IMR-90 (cell line): ENCODE results near the gene PHF21B. TPM values are rescaled to one million over a fixed set of nuclear protein-coding genes. Genes with fewer than 3 reads are reported as not detected.

ENCODE experiments used
- ATAC-seq: fragments of 200-7000 bp; cut with Tn5 transposase; 2 replicates; pipeline ENCODE4 v1.9.1; 2020; ENCODE audit warnings: low read depth, mild to moderate bottlenecking, moderate library complexity
- BruUV-seq: library from RNA; stranded (reverse); fragments of 400-500 nt; replicated peaks from 2 replicates; lab custom pipeline; 2021; lab: Mats Ljungman, UMichigan
- CTCF ChIA-PET: fragments of 300-600 bp; formaldehyde crosslinking; extraction: SDS; loops from one replicate; lab custom pipeline; 2021; ENCODE audit warnings: antibody characterized with exemption; lab: Yijun Ruan, JAX
- POLR2A ChIA-PET: fragments of 300-600 bp; sonication (Branson Sonifier 250); formaldehyde crosslinking; loops from one replicate; lab custom pipeline; 2022; ENCODE audit warnings: antibody characterized with exemption; ENCODE audit not compliant: unreplicated experiment; lab: Charles Lee
- DNase-seq: peaks from one replicate; pipeline ENCODE4 v3.0.0; 2013
- H2AFZ ChIP-seq: replicated peaks from 2 replicates; pipeline ENCODE3; 2013; ENCODE audit warnings: low read length, mild to moderate bottlenecking; ENCODE audit not compliant: poor library complexity
- H2AK5ac ChIP-seq: 2 replicates; pipeline ENCODE4 v1.6.1; 2013; ENCODE audit warnings: low read depth, low read length, inconsistent platforms
- H2AK9ac ChIP-seq: replicated peaks from 2 replicates; pipeline ENCODE3; 2013; ENCODE audit warnings: mild to moderate bottlenecking, low read depth, low read length, moderate library complexity; ENCODE audit not compliant: poor library complexity
- H2BK120ac ChIP-seq: 2 replicates; pipeline ENCODE4 v1.6.1; 2013; ENCODE audit warnings: low read depth, low read length, inconsistent platforms
- H2BK15ac ChIP-seq: 3 replicates; pipeline ENCODE4 v1.6.1; 2013; ENCODE audit warnings: low read depth, low read length, inconsistent platforms
- H2BK20ac ChIP-seq: 2 replicates; pipeline ENCODE4 v1.6.1; 2013; ENCODE audit warnings: low read depth, mild to moderate bottlenecking, inconsistent platforms, low read length, moderate library complexity
- H2BK5ac ChIP-seq: 2 replicates; pipeline ENCODE4 v1.6.1; 2013; ENCODE audit warnings: mild to moderate bottlenecking, low read depth, low read length, inconsistent platforms; ENCODE audit not compliant: poor library complexity, severe bottlenecking
- H3K14ac ChIP-seq: replicated peaks from 2 replicates; pipeline ENCODE4 v1.6.1; 2013; ENCODE audit warnings: low read depth, low read length, inconsistent platforms
- H3K18ac ChIP-seq: 2 replicates; pipeline ENCODE4 v1.6.1; 2013; ENCODE audit warnings: low read depth, low read length, control low read depth
- H3K23ac ChIP-seq: 2 replicates; pipeline ENCODE4 v1.6.1; 2013; ENCODE audit warnings: low read depth, low read length, inconsistent platforms
- H3K27ac ChIP-seq: 2 replicates; pipeline ENCODE4 v1.5.1; 2013; ENCODE audit warnings: mild to moderate bottlenecking, control low read depth, low read length; ENCODE audit not compliant: insufficient read depth
- H3K27me3 ChIP-seq: 2 replicates; pipeline ENCODE4 v1.6.1; 2013; ENCODE audit warnings: low read length; ENCODE audit not compliant: control insufficient read depth, insufficient read depth
- H3K36me3 ChIP-seq: 2 replicates; pipeline ENCODE4 v1.6.1; 2013; ENCODE audit warnings: low read length, mixed read lengths; ENCODE audit not compliant: control insufficient read depth, insufficient read depth
- H3K4ac ChIP-seq: 2 replicates; pipeline ENCODE4 v1.6.1; 2013; ENCODE audit warnings: low read depth, low read length, inconsistent platforms
- H3K4me1 ChIP-seq: 2 replicates; pipeline ENCODE4 v1.6.1; 2013; ENCODE audit warnings: low read length, mixed read lengths; ENCODE audit not compliant: control insufficient read depth, insufficient read depth
- H3K4me2 ChIP-seq: 2 replicates; pipeline ENCODE4 v1.6.1; 2013; ENCODE audit warnings: low read depth, mild to moderate bottlenecking, control low read depth, low read length, moderate library complexity
- H3K4me3 ChIP-seq: 2 replicates; pipeline ENCODE4 v1.5.1; 2013; ENCODE audit warnings: low read depth, mild to moderate bottlenecking, control low read depth, low read length, moderate library complexity; ENCODE audit not compliant: insufficient read depth
- H3K56ac ChIP-seq: 2 replicates; pipeline ENCODE4 v1.6.1; 2013; ENCODE audit warnings: low read length, inconsistent platforms; ENCODE audit not compliant: insufficient read depth; ENCODE audit errors: extremely low read depth
- H3K79me1 ChIP-seq, 2 experiments: 2 replicates each; pipeline ENCODE4 v1.6.1; 2013; ENCODE audit warnings: low read length in 2 of 2, inconsistent platforms in 1 of 2, low read depth in 1 of 2
- H3K9ac ChIP-seq: 2 replicates; pipeline ENCODE4 v1.6.1; 2013; ENCODE audit warnings: low read depth, low read length, control low read depth
- H3K9me1 ChIP-seq: 2 replicates; pipeline ENCODE4 v1.6.1; 2013; ENCODE audit warnings: low read length, inconsistent platforms; ENCODE audit not compliant: insufficient read depth
- H3K9me3 ChIP-seq: 2 replicates; pipeline ENCODE4 v1.6.1; 2013; ENCODE audit warnings: low read length; ENCODE audit not compliant: control insufficient read depth, insufficient read depth
- H4K20me1 ChIP-seq: 2 replicates; pipeline ENCODE4 v1.6.1; 2013; ENCODE audit warnings: low read length, inconsistent platforms; ENCODE audit not compliant: insufficient read depth
- H4K5ac ChIP-seq: 2 replicates; pipeline ENCODE4 v1.6.1; 2013; ENCODE audit warnings: mild to moderate bottlenecking, low read depth, low read length, control low read depth
- H4K8ac ChIP-seq, 2 experiments: 2 replicates each; pipeline ENCODE4 v1.6.1; 2013; ENCODE audit warnings: low read depth in 2 of 2, low read length in 2 of 2, control low read depth in 1 of 2, inconsistent platforms in 1 of 2
- H4K91ac ChIP-seq: 2 replicates; pipeline ENCODE4 v1.6.1; 2013; ENCODE audit warnings: low read depth, low read length, inconsistent platforms; ENCODE audit not compliant: insufficient read depth
- BHLHE40 ChIP-seq: fragments of 150-350 bp; IDR thresholded peaks from 2 replicates; pipeline ENCODE4 v1.6.1; 2016; ENCODE audit warnings: mild to moderate bottlenecking, low read depth, low read length
- CEBPB ChIP-seq: IDR thresholded peaks from 2 replicates; pipeline ENCODE4 v1.6.1; 2012; ENCODE audit warnings: low read depth, low read length, improper control_type of control experiment
- CHD1 ChIP-seq: IDR thresholded peaks from 2 replicates; pipeline ENCODE4 v1.6.1; 2012; ENCODE audit warnings: low read depth, low read length, improper control_type of control experiment
- CTCF ChIP-seq: conservative IDR thresholded peaks from 2 replicates; pipeline ENCODE4 v1.5.1; 2012; ENCODE audit warnings: mild to moderate bottlenecking, low read depth, low read length, improper control_type of control experiment
- ELK1 ChIP-seq: fragments of 150-350 bp; IDR thresholded peaks from 2 replicates; pipeline ENCODE4 v1.6.1; 2016; ENCODE audit warnings: low read depth, mild to moderate bottlenecking, low read length, moderate library complexity, borderline replicate concordance
- FOS ChIP-seq: fragments of 150-350 bp; IDR thresholded peaks from 2 replicates; pipeline ENCODE4 v1.6.1; 2016; ENCODE audit warnings: low read depth, low read length
- MAFK ChIP-seq: IDR thresholded peaks from 2 replicates; pipeline ENCODE4 v1.6.1; 2012; ENCODE audit warnings: low read depth, low read length, improper control_type of control experiment
- MAZ ChIP-seq: IDR thresholded peaks from 2 replicates; pipeline ENCODE4 v1.6.1; 2012; ENCODE audit warnings: low read depth, mild to moderate bottlenecking, low read length, improper control_type of control experiment, moderate library complexity, borderline replicate concordance
- MXI1 ChIP-seq: IDR thresholded peaks from 2 replicates; pipeline ENCODE4 v1.6.1; 2012; ENCODE audit warnings: low read depth, mild to moderate bottlenecking, low read length, moderate library complexity, borderline replicate concordance
- NFE2L2 ChIP-seq: fragments of 150-350 bp; IDR thresholded peaks from 2 replicates; pipeline ENCODE4 v1.6.1; 2016; ENCODE audit warnings: low read depth, mild to moderate bottlenecking, low read length
- POLR2A ChIP-seq: IDR thresholded peaks from 2 replicates; pipeline ENCODE4 v1.6.1; 2012; ENCODE audit warnings: mild to moderate bottlenecking, low read depth, low read length
- RAD21 ChIP-seq: IDR thresholded peaks from 2 replicates; pipeline ENCODE4 v1.6.1; 2012; ENCODE audit warnings: low read length, improper control_type of control experiment
- RCOR1 ChIP-seq: IDR thresholded peaks from 2 replicates; pipeline ENCODE4 v1.6.1; 2012; ENCODE audit warnings: mild to moderate bottlenecking, low read length, improper control_type of control experiment; ENCODE audit not compliant: insufficient replicate concordance
- RFX5 ChIP-seq: IDR thresholded peaks from 2 replicates; pipeline ENCODE4 v1.8.0; 2012; ENCODE audit warnings: low read depth, mild to moderate bottlenecking, low read length, moderate library complexity
- SMC3 ChIP-seq: fragments of 150-350 bp; IDR thresholded peaks from 2 replicates; pipeline ENCODE4 v1.6.1; 2016; ENCODE audit warnings: low read depth, mild to moderate bottlenecking, antibody characterized with exemption, low read length, moderate library complexity
- USF2 ChIP-seq: fragments of 150-350 bp; IDR thresholded peaks from 2 replicates; pipeline ENCODE4 v1.6.1; 2017; ENCODE audit warnings: mild to moderate bottlenecking, antibody characterized with exemption, low read length, low read depth
- WGBS, 2 experiments: methylation state at CpG; one replicate each; pipeline versions ENCODE4 v1.1.5 to v1.1.7; 2013; ENCODE audit warnings: missing lambda C conversion rate in 2 of 2; ENCODE audit not compliant: insufficient read length in 1 of 2; ENCODE audit errors: extremely low coverage in 2 of 2; 5-methylcytosine and 5-hydroxymethylcytosine counted together
- dilution Hi-C: fragments of 300-500 bp; cut with HindIII; formaldehyde crosslinking; loops from one replicate; pipeline ENCODE4 v1.14.3; 2018; ENCODE audit warnings: low sequenced_read_pairs; ENCODE audit not compliant: unreplicated experiment
- in situ Hi-C: fragments of 300-500 bp; cut with MboI; formaldehyde crosslinking; loops from 3 replicates; pipeline ENCODE4 v1.14.3; 2019; ENCODE audit warnings: low sequenced_read_pairs, inconsistent platforms, mixed read lengths
- intact Hi-C: fragments of 100-400 bp; cut with micrococcal nuclease; formaldehyde crosslinking; loops from 2 replicates; pipeline ENCODE4 v1.10.0; 2022
- polyA plus RNA-seq, 3 experiments: library from polyadenylated mRNA; depleted of rRNA; stranded (reverse); fragments of >200 nt; gene quantifications; 2 replicates each; pipeline ENCODE4 v1.2.3, GENCODE V29; 2012; ENCODE audit warnings: low replicate concordance in 1 of 3
- total RNA-seq: library from RNA; depleted of rRNA; stranded (reverse); fragments of >200 nt; gene quantifications from 2 replicates; pipeline ENCODE4 v1.2.3, GENCODE V29; 2012

Gene PHF21B
- total and polyA plus RNA-seq, 2 of the 4 experiments (the other 2 are of a cell fraction), result 0.02 TPM; not detected in 1

GRCh38 chr22:45014654-45015053 lies 4.8 kb upstream of the PHF21B start:
- Histone ChIP-seq H2BK20ac (no peak overlapping the region), H2AFZ (no peak overlapping the region), H3K4me1 (no peaks in the 10 kb centered on the region; the same call in 1 of the 2 replicates), H3K4me3 (no peak overlapping the region), H4K5ac (no peak overlapping the region), H2BK15ac (no peak overlapping the region), H3K4ac (no peak overlapping the region), H3K18ac (no peak overlapping the region), H2AK9ac (no peak overlapping the region), H3K9me1 (no peaks in the 10 kb centered on the region), H3K79me1 (no peaks in the 10 kb centered on the region), H3K27me3 (peaks cover 47% of the 10 kb centered on the region), H3K56ac (no peak overlapping the region), H4K8ac (no peak overlapping the region), H3K14ac (no peak overlapping the region), H3K4me2 (no peak overlapping the region), H2BK120ac (no peak overlapping the region), H3K27ac (no peak overlapping the region), H3K9me3 (no peaks in the 10 kb centered on the region), H3K23ac (no peak overlapping the region), H2AK5ac (no peak overlapping the region), H3K9ac (no peak overlapping the region), H2BK5ac (no peak overlapping the region), H3K36me3 (no peaks in the 10 kb centered on the region), H4K20me1 (no peaks in the 10 kb centered on the region), H4K91ac (no peak overlapping the region)
- no peak for TF ChIP-seq NFE2L2
- TF ChIP-seq USF2, result no peak
- TF ChIP-seq BHLHE40, result no peak
- no peak for TF ChIP-seq RAD21
- no peak for TF ChIP-seq ELK1
- TF ChIP-seq FOS, result no peak
- TF ChIP-seq MXI1, result no peak
- TF ChIP-seq CTCF, result no peak
- no peak for TF ChIP-seq SMC3
- TF ChIP-seq MAFK, result no peak
- TF ChIP-seq RCOR1, result no peak
- TF ChIP-seq CHD1, result no peak
- TF ChIP-seq RFX5, result no peak
- TF ChIP-seq MAZ, result no peak
- TF ChIP-seq POLR2A, result no peak
- no peak for TF ChIP-seq CEBPB
- POLR2A ChIA-PET, result no interaction called here
- CTCF ChIA-PET, result no interaction called here
- in situ Hi-C loops (no loop called here), dilution Hi-C loops (no loop called here), intact Hi-C loops (no loop called here)
- BruUV-seq, result no TSS peak
- 27% methylated on average over 2 of the region's 4 CpGs; no CpG with 5 or more reads in 1 of the 2 experiments for WGBS, 2 experiments
- ATAC-seq (no peak), DNase-seq (no peak)
